ENCODE measurements around the gene LRRC26. TPM values are rescaled to one million over a fixed set of nuclear protein-coding genes. Genes with fewer than 3 reads are reported as not detected.

The LRRC26 gene
- polyA plus RNA-seq, 4 donors: not detected

GRCh38 chr9:137184881-137185660 lies 15.2 kb upstream of the LRRC26 start:
- DNase-seq (ENCODE audit: low read depth in 4 of 4, low spot score in 3 of 4): no peak

- DNase-seq (ENCODE audit: low read depth in 4 of 4, low spot score in 3 of 4): no peak
These were observed 14.2 kb upstream of the LRRC26 start for GRCh38 chr9:137183980-137184595.

DNA sequence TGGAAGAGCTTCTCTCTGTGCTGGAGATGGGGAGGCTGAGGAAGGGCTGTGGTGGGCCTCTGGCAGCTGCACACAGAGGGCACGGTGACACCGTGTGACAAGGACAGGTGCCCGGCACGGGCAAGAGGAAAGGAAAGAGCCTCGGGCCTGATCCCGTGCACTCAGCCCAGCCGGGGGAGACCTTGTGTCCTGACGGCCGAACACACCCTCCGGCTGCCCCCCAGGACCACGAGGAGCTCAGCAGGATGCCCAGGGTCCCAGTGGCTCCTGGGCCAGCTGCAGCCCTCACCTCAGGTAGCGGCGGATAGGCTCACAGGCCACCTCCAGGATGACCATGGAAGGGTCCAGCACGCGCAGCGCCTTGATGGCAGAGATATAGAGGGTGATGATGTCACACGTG lies 13.0 kb upstream of the LRRC26 start:
- no peak for DNase-seq (ENCODE audit: low read depth in 4 of 4, low spot score in 3 of 4)

DNA sequence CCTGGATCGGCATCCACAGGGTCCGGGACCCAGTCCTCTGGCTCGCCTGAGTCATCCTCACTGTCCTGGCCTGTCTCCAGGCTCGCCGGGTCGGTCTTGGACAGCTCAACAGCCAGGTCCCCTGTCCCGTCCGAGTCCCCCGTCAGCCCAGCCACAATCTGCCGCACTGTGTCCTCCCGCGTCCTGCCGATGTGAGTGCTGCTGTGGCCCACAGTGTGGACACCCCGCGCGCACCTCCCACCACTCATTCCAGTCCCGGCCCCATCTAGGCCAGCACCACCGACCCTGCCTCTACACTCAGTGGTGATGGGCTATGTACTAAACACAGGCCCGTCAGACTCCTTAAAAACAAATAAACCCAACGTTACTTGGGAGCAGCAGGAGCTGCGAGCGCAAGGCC lies 11.8 kb upstream of the LRRC26 start:
- DNase-seq (ENCODE audit: low read depth in 4 of 4, low spot score in 3 of 4): no peak

- DNase-seq (ENCODE audit: low read depth in 4 of 4, low spot score in 3 of 4): no peak
These were observed 10.6 kb upstream of the LRRC26 start for GRCh38 chr9:137180491-137180890.

DNA sequence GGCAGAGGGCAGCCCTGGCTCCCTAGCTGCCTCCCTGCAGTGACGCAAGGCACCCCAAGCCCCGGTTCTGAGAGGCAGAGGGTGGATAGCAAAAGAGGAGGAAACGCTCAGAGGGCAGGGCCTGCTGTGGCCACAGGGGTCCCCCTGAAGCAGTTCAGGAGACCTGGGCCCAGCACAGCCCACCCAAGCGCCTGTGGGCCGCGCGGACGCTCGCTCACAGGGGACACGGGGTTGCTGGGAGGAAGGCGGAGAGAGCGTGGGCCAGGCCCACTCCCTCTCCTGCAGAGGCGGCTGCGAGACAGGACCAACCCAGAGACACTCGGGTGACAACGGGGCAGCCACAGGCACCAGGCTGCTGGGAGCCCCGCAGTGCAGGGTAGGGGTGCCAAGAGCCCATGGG lies 9.9 kb upstream of the LRRC26 start:
- no peak for DNase-seq (ENCODE audit: low read depth in 4 of 4, low spot score in 3 of 4)

DNA sequence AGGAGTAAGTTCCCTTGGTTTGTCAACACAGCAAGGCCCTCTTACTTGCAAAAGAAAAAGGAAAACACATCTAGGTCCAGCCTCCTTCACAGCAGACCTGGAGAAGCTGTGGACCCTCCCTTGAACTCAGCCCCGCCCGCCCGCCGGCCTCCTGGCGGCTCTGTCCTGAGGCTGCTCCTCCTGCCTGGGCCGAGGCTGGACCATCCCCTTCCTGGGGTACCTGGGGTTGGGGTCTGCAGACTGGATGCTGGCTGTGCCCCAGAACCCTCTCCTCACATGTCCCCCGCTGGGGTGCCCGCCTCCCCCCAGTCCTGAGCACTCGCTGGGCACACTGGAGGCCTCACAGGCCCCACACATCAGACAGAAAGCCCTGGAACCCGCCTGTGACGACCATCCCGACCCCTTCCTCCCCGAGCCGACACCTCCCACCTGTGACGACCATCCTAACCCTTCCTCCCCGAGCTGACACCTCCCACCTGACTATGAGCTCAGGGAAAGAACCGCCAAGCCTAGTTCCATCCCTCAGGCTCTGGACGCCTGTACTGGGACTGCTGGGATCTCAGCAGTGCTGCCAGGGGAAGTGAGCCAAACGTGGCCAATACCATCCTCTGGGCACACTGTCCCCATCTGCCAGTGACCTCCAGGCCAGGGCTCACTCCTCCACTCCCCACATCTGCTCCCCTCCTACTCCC lies 9.2 kb upstream of the LRRC26 start:
- DNase-seq (ENCODE audit: low read depth in 4 of 4, low spot score in 3 of 4): no peak

DNA sequence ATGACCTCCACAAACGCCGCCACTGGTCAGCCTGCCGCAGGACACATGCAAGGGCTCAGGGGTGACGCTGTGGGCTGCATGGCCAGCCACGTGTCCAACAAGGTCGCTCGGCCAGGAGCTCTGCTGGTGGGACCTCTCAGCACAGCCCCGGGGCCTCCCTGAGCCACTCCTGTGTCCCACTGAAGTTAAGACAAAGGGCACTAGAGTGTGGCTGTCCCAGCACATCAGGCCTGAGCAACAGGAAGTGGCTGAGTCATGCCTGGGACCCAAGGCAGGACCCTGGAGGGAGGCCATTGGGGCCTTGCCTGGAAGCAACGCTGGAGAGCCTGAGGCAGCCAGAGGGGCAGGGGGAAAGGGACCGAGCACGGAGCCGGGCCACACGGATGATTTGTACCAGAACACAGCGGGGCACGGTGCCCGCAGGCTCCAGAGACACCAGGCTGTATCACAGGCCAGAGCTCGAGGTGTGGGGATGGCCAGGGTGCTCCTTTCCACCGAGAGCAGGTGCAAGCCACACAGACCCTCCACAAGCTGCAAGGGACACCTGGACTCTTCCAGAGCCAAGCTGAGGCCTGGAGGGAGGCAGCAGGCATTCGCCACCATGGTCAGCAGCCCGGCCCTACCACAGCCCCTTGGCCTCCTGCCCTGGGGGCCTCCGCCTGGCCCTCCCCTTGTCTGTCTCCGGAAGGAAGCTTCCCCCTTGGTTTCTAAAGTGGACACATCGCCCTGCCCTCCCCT lies 8.5 kb upstream of the LRRC26 start:
- no peak for DNase-seq (ENCODE audit: low read depth in 4 of 4, low spot score in 3 of 4)

- no peak for DNase-seq (ENCODE audit: low read depth in 4 of 4, low spot score in 3 of 4)
These were observed 6.7 kb upstream of the LRRC26 start for GRCh38 chr9:137176302-137177182.

- no peak for DNase-seq (ENCODE audit: low read depth in 4 of 4, low spot score in 3 of 4)
These were observed 5.6 kb upstream of the LRRC26 start for GRCh38 chr9:137175345-137175961.

DNA sequence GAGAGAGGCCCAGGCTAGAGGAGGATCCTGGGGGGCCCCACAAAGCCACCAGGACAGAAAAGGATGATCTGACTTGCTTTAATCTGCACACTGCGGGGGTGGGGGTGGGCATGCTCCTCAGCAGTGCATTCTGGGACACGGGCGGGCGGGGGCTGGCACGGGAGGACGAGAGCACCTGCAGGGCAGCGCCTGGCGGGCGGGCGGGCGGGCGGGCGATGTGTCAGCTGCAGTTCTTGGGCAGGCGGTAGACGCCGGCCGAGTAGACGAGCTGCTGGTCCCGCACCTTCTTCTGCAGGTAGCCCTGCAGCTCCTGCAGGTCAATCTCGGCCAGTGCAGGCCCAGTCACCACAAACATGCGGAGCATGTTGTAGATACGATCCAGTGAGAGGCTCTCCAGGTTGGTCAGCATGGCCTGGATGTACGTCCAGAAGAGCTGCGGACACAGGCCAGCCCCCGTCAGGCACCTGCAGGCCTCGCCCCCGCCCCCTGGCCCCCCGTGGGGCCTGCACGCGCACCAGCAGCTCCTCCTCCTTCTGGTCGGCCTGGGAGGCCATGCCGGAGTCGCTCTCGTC lies 5.0 kb upstream of the LRRC26 start:
- DNase-seq (ENCODE audit: low read depth in 4 of 4, low spot score in 3 of 4): no peak

- DNase-seq (ENCODE audit: low read depth in 4 of 4, low spot score in 3 of 4): no peak
These were observed 4.2 kb upstream of the LRRC26 start for GRCh38 chr9:137173796-137174664.

DNA sequence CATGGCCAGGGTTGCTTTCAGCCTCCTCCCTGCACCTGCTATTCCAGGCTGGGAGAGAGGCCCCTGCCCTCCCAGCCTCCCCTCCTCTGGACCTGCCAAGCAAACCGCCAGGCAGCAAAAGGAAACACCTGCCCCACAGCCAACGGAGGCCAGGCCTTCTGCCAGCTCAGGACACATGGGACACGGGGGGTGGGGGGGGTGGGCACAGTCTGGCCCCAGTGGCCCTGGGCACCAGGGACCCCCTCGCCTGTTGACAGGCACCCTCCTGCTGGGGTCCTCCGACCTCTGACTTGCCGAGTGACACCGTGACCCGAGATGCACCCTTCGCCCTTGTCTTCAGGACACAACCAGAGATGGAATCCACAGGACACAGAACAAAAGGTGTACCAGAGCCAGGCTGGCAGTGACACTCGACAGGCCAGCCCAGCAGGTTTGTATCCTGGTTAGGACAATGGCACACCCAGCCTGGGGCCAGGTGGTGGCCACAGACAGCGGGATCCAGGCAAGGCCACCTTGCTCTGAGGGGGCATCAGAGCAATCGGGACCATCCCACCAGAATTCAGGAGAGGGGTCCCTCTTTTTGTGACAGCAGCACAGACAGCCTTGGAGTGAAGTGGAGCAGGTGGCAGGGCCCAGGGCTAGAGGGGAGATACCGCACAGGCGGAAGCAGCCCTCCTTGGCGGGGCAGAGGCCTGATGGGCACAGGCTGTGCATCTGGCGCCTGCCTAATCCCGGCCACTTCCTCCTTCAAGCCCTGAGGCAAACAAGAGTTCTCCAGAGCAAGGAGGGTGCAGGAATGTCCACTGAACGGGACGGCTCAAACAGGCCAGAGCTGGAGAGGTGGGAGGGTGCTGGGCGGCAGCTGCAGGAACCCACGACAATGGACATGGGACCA lies 3.3 kb upstream of the LRRC26 start:
- DNase-seq (ENCODE audit: low read depth in 4 of 4, low spot score in 3 of 4): no peak

DNA sequence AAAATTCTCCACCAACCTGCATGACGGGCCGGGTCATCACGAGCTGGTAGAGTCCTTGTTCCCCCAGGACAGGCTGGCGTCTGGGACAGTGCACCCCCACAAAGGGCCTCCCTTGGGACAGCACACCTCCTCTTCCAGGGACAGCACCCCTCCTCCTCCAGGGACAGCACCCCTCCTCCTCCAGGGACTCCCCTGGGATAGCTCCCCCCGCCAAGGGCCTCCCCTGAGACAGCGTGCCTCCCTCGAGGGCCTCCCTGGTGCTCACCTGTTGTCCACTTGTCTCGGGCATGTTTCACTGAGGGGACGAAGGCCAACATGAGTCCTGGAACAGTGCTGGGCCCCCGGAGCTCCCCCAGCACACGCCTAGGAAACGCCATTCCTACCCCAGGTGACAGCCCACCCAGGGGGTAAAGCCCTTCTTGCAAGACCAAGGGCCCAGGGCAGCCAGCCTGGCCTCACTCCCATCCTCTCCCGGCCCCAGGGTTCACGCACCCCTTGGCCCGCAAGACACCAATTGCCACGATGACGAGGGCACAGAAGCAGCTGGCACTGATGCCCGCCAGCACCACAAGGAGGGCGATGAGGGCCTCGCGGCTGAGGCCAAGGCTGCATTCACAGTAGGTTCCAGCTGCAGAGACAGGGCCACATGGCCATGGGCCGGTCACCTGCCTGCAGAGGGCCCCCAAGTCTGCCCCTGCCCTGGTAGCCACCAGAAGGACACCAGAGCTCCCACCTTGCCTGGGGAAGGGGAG lies 1.5 kb upstream of the LRRC26 start:
- DNase-seq (ENCODE audit: low read depth in 4 of 4, low spot score in 3 of 4): no peak

DNA sequence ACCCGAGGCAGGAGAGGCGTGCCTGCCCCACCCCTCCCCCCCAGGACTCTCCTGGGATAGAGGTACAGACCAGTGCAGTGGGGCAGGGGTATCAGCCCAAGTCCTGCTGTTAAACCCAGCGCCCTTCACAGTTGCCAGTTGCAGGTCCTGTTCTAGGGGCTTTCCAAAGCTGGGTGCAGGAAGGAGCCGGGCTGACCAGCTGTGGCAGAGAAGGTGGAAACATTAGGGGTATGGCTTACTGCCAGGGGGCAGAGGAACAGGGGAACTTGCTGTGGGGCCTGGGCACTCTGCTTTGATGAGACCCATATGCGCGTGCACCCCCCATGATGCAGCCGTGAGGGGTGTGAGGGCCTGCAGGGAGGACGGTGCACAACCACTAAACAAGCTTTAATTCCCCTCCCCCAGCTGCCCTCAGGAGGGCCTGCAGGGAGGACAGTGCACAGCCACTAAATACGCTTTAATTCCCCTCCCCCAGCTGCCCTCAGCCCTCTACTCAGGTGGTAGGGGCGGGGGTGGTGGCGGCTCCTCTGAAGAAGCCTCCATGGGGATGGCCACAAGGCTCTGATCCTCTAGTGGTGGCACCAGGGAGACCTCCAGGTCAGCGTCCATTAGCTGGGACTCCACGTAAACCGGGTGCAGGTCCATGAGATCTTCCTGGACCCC lies 766 bp upstream of the LRRC26 start:
- DNase-seq (ENCODE audit: low read depth in 4 of 4, low spot score in 3 of 4): no peak
